ENCODE data around the gene MATN4. TPM values are rescaled to one million over a fixed set of nuclear protein-coding genes. Genes with fewer than 3 reads are reported as not detected.

MATN4 gene
- total and polyA plus RNA-seq, 2 of the 4 experiments (the other 2 are of a cell fraction), result 0.12 TPM; not detected in 1

- TF ChIP-seq MAZ (IDR thresholded peaks at IDR 0.05; ENCODE audit: borderline replicate concordance, low read depth, low read length) (no peak), RFX5 (IDR thresholded peaks at IDR 0.05; ENCODE audit: low read depth, low read length) (no peak), POLR2A (IDR thresholded peaks at IDR 0.05; ENCODE audit: low read depth, low read length) (no peak), BHLHE40 (IDR thresholded peaks at IDR 0.05; ENCODE audit: low read depth, low read length) (no peak), MXI1 (IDR thresholded peaks at IDR 0.05; ENCODE audit: borderline replicate concordance, low read depth, low read length) (no peak), CEBPB (IDR thresholded peaks at IDR 0.05; ENCODE audit: low read depth, low read length) (no peak), NFE2L2 (IDR thresholded peaks at IDR 0.05; ENCODE audit: low read depth, low read length) (no peak), MAFK (IDR thresholded peaks at IDR 0.05; ENCODE audit: low read depth, low read length) (no peak)
- Histone ChIP-seq H3K56ac (ENCODE audit: extremely low read depth, insufficient read depth, low read length) (no peak overlapping the region), H2BK20ac (ENCODE audit: low read depth, low read length) (no peak overlapping the region), H2AK9ac (replicated peaks; ENCODE audit: low read depth, low read length, poor library complexity) (no peak overlapping the region), H4K8ac (ENCODE audit: low read depth in 2 of 2, low read length in 2 of 2) (peak overlapping the region in 1 of 2 experiments; percentile 22; a peak in 1 of 4 replicates), H2AK5ac (ENCODE audit: low read depth, low read length) (peak overlapping the region; percentile 46; the same call in 1 of the 2 replicates), H3K27ac (ENCODE audit: insufficient read depth, low read length) (peak overlapping the region; percentile 97; the same call in 1 of the 2 replicates), H2BK120ac (ENCODE audit: low read depth, low read length) (0 out of 2 replicates have a peak overlapping the region, but pooled peaks have one; percentile 11), H2AFZ (replicated peaks; ENCODE audit: low read length, poor library complexity) (no peak overlapping the region), H3K27me3 (ENCODE audit: control insufficient read depth, insufficient read depth, low read length) (no peaks in the 10 kb centered on the region), H2BK15ac (ENCODE audit: low read depth, low read length) (peak overlapping the region; percentile 20; the same call in 1 of the 3 replicates), H3K4me2 (ENCODE audit: low read depth, low read length) (no peak overlapping the region), H3K79me1 (ENCODE audit: low read depth in 1 of 2, low read length in 2 of 2) (peaks cover 34 to 96% of the 10 kb centered on the region in 2 experiments), H3K18ac (ENCODE audit: low read depth, low read length) (0 out of 2 replicates have a peak overlapping the region, but pooled peaks have one; percentile 6), H2BK5ac (ENCODE audit: low read depth, low read length, poor library complexity, severe bottlenecking) (peak overlapping the region; percentile 95), H3K36me3 (ENCODE audit: control insufficient read depth, insufficient read depth, low read length) (peaks cover 43% of the 10 kb centered on the region), H3K9me1 (ENCODE audit: insufficient read depth, low read length) (peaks cover 48% of the 10 kb centered on the region), H3K4ac (ENCODE audit: low read depth, low read length) (peak overlapping the region; percentile 42; the same call in 1 of the 2 replicates), H3K23ac (ENCODE audit: low read depth, low read length) (0 out of 2 replicates have a peak overlapping the region, but pooled peaks have one; percentile 1), H3K9me3 (ENCODE audit: control insufficient read depth, insufficient read depth, low read length) (no peaks in the 10 kb centered on the region), H4K91ac (ENCODE audit: insufficient read depth, low read depth, low read length) (no peak overlapping the region), H4K5ac (ENCODE audit: low read depth, low read length) (no peak overlapping the region), H3K4me3 (ENCODE audit: insufficient read depth, low read depth, low read length) (no peak overlapping the region), H4K20me1 (ENCODE audit: insufficient read depth, low read length) (peaks cover 46% of the 10 kb centered on the region), H3K9ac (ENCODE audit: low read depth, low read length) (no peak overlapping the region), H3K14ac (replicated peaks; ENCODE audit: low read depth, low read length) (no peak overlapping the region), H3K4me1 (ENCODE audit: control insufficient read depth, insufficient read depth, low read length) (peaks cover 68% of the 10 kb centered on the region)
- BruUV-seq (replicated peaks), result no TSS peak
- ChIA-PET POLR2A (ENCODE audit: unreplicated experiment) (no interaction called here), CTCF (interaction anchor here (2.5 kb wide), 1 partner anchor 23 kb away, joined by 8 read pairs; the partner anchor contains the start of gene SYS1)
- ATAC-seq (ENCODE audit: low read depth), result no peak
- DNase-seq, result no peak
- in situ Hi-C loops (cut with MboI; ENCODE audit: low sequenced_read_pairs) (loop anchor here (25.0 kb wide), 1 partner anchor 573 kb away; the partner anchor contains the start of gene PLTP), intact Hi-C loops (cut with micrococcal nuclease) (loop anchor here (5.0 kb wide), 1 partner anchor 438 kb away; no protein-coding TSS in a partner anchor), dilution Hi-C loops (cut with HindIII; ENCODE audit: low sequenced_read_pairs, unreplicated experiment) (no loop called here)
- no CpG with 5 or more reads among the region's 2 CpGs for WGBS, 2 experiments (ENCODE audit: extremely low coverage in 2 of 2, insufficient read length in 1 of 2)
These were observed 31.7 kb upstream of the MATN4 start for GRCh38 chr20:45339799-45340198.

Data from IMR-90 (cell line).